Left renal pelvis (tissue), 4 donors: ENCODE measurements around the gene COPB2. TPM values are rescaled to one million over a fixed set of nuclear protein-coding genes. Genes with fewer than 3 reads are reported as not detected.
A peak's percentile ranks its signal among the peaks of the same experiment; 100 is the strongest.
"Not testable (repeated sequence)": the region's sequence is repeated elsewhere in the genome, so short reads cannot be mapped to it uniquely, and the experiment has no call there.

Experiments
- DNase-seq, 4 donors: peaks; one replicate each; pipeline ENCODE4 v3.0.0-alpha.2; 2013; ENCODE audit warnings: low read depth in 4 of 4, low spot score in 3 of 4
- polyA plus RNA-seq, 4 donors: library from polyadenylated mRNA; unstranded; fragments of 120-200 nt; gene quantifications; one replicate each; pipeline ENCODE4 v1.2.1, GENCODE V29; 2013; ENCODE audit not compliant: insufficient read length in 4 of 4

The COPB2 gene
- polyA plus RNA-seq, result 100 to 1,000 TPM; 143 to 174 (median 169) TPM

GRCh38 chr3:139389552-139390368, at the start of gene COPB2:
Gene COPB2, minus strand, starts transcription at chr3:139389647. Its CDS starts 97 bp downstream, at chr3:139389550.
- peak; percentile 98 to 99 (median 98) for DNase-seq

DNA sequence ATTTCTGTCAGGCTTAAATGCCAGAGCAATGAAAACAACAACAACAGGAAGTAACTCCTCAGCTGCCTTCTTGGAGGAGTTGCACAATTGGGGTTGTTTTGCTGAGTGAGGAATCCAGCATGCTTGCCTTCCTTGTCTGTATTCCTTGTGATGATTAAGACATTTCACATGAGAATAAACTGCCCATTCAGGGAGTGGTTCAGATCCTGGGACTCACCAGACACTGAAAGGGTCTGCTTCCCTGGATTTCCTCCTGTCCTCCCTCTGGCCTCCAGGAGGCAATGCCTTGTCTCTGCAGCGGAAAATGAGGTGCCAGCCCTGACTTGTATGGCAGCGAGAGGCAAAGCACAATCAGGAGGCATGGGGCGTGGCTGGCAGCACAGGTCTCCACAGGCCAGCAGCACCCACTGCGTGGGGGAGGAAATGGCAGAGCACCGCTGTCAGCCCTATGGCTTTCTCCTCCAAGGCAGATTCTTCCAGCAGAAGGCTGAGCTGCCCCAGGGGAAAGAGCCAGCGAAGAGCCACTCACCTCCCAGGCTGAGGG, 45.4 kb upstream of the COPB2 start:
- DNase-seq, result no peak

GRCh38 chr3:139434228-139434627, 44.8 kb upstream of the COPB2 start:
- DNase-seq, result no peak

GRCh38 chr3:139433089-139433488, 43.6 kb upstream of the COPB2 start:
- no peak for DNase-seq

GRCh38 chr3:139430493-139430892, 41.0 kb upstream of the COPB2 start:
- no peak for DNase-seq

DNA sequence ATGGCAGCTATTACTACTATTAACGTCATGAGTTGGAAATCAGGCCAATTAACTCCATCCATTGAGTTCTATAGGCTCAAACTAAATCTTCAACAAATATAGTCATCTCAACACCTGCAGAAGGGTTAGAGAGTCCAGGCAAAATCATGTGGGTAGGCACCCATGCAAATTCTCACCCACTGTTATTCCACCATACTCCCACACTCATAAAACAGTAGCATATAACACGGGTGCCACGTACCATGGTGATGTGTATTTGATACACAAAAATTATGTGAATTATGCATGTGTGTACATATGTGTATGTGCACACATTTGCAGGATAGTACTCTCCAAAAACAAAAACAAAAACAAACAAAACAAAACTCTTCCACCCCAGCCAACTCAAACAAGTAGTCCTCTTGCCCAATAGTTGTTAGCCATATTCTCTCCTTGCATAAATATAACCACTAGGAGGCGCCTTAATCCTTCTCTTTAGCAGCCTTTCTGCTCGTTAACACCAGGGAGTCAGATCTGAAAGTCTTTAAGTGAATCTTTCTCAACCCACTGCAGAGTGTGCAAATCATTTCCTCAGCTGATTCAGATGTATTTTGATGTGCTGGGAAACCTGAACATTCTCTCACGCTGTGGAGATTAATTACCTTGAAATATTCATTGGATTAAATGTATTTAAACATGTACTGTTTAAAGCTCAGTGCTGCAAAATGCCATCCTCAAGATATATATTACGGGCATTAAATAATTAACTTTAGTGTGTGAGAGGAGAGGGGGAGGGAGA, 38.0 kb upstream of the COPB2 start:
- DNase-seq, result peak; percentile 48 to 68 (median 62)

- DNase-seq, result no peak
Observed at GRCh38 chr3:139425745-139426400, 36.4 kb upstream of the COPB2 start.

GRCh38 chr3:139423232-139423631, 33.8 kb upstream of the COPB2 start:
- DNase-seq, result no peak

DNA sequence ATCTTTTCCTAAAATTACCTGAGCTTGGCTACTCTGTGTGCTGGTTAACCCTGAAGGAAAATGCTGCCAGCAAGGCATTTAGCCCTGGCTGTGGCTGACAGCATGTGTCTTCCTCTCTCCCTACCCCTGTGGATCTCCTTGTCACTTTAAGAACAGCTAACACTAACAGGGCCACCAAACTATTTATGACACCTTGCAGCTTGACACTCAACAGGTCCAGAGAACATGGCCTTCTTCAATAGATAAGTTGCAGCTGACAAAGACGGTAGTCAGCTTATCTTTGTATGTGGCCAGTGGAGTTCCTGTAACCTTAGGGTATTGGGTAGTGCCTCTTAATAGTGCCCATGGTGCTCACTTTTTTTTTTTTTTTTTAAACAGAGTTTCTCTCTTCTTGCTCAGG, 32.0 kb upstream of the COPB2 start:
- DNase-seq, result no peak

- DNase-seq, result no peak
Observed at GRCh38 chr3:139421040-139421439, 31.6 kb upstream of the COPB2 start.

DNA sequence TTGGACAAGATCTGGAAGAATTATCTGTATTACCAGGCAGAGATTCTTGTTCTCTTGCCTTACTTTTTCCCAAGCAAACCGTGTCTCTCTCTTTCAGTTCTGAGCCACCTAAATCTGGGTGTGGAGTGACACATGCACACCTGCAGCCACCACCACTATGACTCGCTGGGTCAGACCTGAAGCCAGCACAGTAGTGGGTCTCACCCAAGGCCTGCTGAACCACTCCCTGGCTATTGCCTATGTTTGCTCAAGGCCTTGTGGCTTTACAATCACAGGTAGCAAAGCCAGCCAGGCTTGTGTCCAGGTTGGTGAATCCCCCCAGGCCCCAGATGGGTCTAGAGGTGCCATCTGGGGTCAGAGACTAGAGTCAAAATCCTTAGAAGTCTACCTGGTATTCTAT, 28.7 kb upstream of the COPB2 start:
- no peak for DNase-seq

GRCh38 chr3:139416275-139416674, 26.8 kb upstream of the COPB2 start:
- DNase-seq, result no peak

DNA sequence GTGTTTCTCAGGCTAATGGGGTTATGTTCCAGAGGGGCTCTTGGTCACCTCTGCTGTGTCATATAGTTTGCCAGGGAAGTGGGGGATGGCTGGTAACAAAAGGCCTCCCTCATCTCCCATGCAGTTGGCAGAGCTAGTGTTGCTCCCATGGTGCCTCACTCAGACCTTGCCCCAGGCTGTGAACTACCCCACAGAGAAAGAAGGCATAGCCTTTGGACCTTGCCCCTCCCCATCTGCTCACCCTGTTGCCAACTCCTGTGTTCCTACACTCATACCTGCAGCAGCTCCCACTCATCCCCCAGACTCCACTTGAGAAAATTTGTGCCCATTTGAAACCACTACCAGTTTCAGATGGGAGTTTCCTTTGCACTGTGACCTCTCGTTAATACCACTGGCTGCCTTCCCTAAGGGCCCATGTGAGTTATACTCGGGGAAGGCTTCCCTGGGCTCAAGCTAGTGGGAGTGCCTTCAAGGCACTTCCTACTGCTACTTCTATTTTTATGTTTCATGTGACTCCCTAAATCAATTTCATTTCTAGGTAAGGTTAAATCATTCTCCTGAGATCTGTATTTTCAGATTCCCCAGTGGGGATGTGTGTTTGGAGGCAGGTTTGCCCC, 25.3 kb upstream of the COPB2 start:
- no peak for DNase-seq

- DNase-seq, result not testable (repeated sequence)
Observed at GRCh38 chr3:139412891-139413290, 23.4 kb upstream of the COPB2 start.

GRCh38 chr3:139401155-139401554, 11.7 kb upstream of the COPB2 start:
- DNase-seq, result not testable (repeated sequence)

DNA sequence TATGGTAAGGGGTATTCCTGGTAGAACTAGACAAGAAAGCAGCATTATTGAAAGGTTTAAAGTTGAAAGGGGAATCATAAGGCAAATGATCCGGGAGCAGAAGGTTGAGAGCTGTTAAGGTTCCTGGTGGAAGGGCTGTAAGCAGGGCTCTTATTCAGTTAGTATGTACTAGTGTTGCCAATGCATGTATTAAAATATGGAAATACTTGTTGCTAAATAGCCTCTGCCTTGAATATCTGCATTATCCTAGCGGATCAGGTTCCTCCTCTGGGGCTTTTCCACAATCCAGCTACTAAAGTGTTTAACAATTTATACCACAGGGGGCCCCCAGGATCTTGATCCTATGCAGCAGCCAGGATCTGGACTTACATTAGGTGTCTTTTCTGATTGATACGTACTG, 7.3 kb upstream of the COPB2 start:
- DNase-seq, result no peak

DNA sequence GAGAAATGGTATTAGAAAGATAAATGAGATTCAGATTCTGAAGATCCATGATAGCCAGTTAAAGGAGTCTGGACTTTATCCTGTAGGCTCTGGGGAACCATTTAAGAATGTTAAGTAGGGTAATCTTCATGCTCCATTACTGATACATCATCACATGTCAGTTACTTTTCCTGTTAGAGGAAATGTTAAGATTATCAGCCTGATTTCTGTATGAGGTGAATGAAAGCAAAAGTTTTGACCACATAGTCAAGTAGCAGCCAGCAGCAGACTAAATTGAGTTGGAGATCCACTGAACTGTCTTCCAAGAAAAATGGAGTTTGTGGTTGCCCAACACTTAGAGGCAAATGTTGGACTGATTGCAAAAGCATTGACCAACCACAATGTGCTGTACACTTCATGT, 4.7 kb upstream of the COPB2 start:
- no peak for DNase-seq

DNA sequence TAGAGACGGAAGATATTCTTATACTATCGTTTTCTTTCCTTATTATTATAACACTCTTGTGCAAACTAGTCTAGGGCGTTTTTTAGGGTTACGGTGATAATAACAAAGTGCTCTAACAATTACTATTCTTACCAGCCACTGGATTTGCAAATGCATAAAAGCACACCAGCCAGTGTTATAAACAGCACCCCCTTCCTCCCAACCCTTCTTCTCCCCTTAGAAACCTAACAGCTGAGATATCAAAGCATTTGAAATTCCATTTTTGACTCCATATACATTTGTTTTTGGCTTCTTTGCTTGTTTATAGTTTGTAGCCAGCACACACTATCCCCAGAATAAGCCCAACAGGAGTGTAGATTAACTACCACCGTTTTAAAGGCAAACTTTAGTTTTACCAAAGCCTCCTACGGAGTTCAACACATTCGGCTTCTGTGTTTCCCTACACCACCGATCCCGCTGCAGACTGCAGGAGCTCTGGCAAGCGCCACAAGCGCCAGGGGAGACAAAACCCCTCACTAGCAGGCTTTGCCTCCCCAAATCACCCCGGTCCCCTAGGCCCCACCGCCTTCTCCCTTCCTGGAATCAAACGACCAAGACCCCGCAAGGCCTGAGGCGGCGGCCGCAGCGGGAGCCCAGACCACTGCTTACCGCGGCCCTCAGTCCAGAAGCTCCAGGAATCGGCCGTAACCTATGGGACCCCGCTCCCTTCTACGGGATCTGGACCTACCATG, 461 bp downstream of the COPB2 start:
- peak in 2 of 4 donors; percentile 1 to 27 for DNase-seq

DNA sequence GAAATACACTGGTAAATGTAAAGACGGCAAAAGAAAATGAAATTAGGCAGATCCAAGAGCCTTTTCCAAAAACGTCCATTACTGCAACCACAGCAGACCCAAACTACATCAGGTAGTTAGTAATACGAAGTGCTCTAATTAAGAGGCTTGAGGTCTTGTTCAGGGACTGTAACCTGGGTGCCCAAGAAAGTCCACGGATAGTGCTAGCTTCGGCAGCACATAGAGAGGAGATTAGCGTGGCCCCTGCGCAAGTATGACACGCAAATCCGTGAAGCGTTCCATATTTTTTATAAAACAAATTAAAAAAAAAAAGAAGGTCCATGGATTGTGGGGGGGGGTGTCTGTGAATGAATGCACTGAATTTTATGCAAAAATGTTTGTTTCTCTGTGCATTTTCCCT, 1.4 kb downstream of the COPB2 start:
- no peak for DNase-seq

GRCh38 chr3:139382291-139382690, 7.2 kb downstream of the COPB2 start:
- not testable (repeated sequence) for DNase-seq
